Pulmonary artery endothelial cell (primary cell): ENCODE data around the gene CCKAR. TPM values are rescaled to one million over a fixed set of nuclear protein-coding genes. Genes with fewer than 3 reads are reported as not detected.

ENCODE experiments used
- DNase-seq: peaks from one replicate; pipeline ENCODE4 v3.0.0-alpha.2; 2011; ENCODE audit warnings: low read depth, low spot score
- total RNA-seq: library from RNA; depleted of rRNA; stranded (reverse); fragments of >200 nt; gene quantifications from 2 replicates; pipeline ENCODE4 v1.2.3, GENCODE V29; 2014

CCKAR gene
- total RNA-seq, 1 donor from 2014 or later = not detected

GRCh38 chr4:26459756-26460530 is 30.3 kb downstream of the CCKAR start:
- no peak for DNase-seq

- peak; percentile 15 for DNase-seq
These were observed 31.1 kb downstream of the CCKAR start for GRCh38 chr4:26459054-26459755.

GRCh38 chr4:26458157-26458561 is 32.1 kb downstream of the CCKAR start:
- no peak for DNase-seq

- DNase-seq = no peak
These were observed 32.9 kb downstream of the CCKAR start for GRCh38 chr4:26457412-26457811.

- no peak for DNase-seq
These were observed 34.7 kb downstream of the CCKAR start for GRCh38 chr4:26455571-26455970.

GRCh38 chr4:26454961-26455360 is 35.3 kb downstream of the CCKAR start:
- no peak for DNase-seq

- no peak for DNase-seq
These were observed 37.4 kb downstream of the CCKAR start for GRCh38 chr4:26452565-26453531.

- no peak for DNase-seq
These were observed 38.7 kb downstream of the CCKAR start for GRCh38 chr4:26451597-26451996.

GRCh38 chr4:26450418-26450817 is 39.9 kb downstream of the CCKAR start:
- DNase-seq = no peak

GRCh38 chr4:26447378-26447777 is 42.9 kb downstream of the CCKAR start:
- DNase-seq = no peak

- DNase-seq = no peak
These were observed 48.5 kb downstream of the CCKAR start for GRCh38 chr4:26441771-26442170.

GRCh38 chr4:26441102-26441501 is 49.2 kb downstream of the CCKAR start:
- DNase-seq = no peak

- no peak for DNase-seq
These were observed 56.1 kb downstream of the CCKAR start for GRCh38 chr4:26434030-26434639.

- no peak for DNase-seq
These were observed 56.7 kb downstream of the CCKAR start for GRCh38 chr4:26433556-26433955.

GRCh38 chr4:26432419-26432818 is 57.9 kb downstream of the CCKAR start:
- no peak for DNase-seq

GRCh38 chr4:26431461-26432180 is 58.7 kb downstream of the CCKAR start:
- DNase-seq = no peak
